ENCODE measurements around the gene MIAT. TPM values are rescaled to one million over a fixed set of nuclear protein-coding genes. Genes with fewer than 3 reads are reported as not detected.

Gene MIAT
- total and polyA plus RNA-seq, 8 donors = under 0.01 to 29.8 (median 0.41) TPM

- H3K27me3 ChIP-seq = no peaks in the 10 kb centered on the region
- no peaks in the 10 kb centered on the region for H3K4me1 ChIP-seq
- no peak for DNase-seq
- no peak overlapping the region for H3K4me3 ChIP-seq
- peaks cover 0 to 63% (median 45%) of the 10 kb centered on the region in 4 donors for H3K36me3 ChIP-seq
- TF ChIP-seq CTCF (IDR thresholded peaks at IDR 0.05) (no peak), POLR2AphosphoS5 (IDR thresholded peaks at IDR 0.05) (no peak), EP300 (IDR thresholded peaks at IDR 0.05) (no peak), POLR2A (IDR thresholded peaks at IDR 0.05) (no peak)
- 82 to 89% (median 85%) methylated on average over 2 of the region's 2 CpGs for WGBS, 5 donors
- intact Hi-C loops (cut with DNase I; ENCODE audit: low total_unique reads) = no loop called here
- peaks cover 0 to 8% (median 4%) of the 10 kb centered on the region in 4 donors for H3K9me3 ChIP-seq
- H3K27ac ChIP-seq = no peak overlapping the region
These were observed 39.8 kb downstream of the MIAT start for GRCh38 chr22:26697151-26697550.

- intact Hi-C loops (cut with DNase I; ENCODE audit: low total_unique reads) = no loop called here
- H3K27ac ChIP-seq = no peak overlapping the region
- H3K36me3 ChIP-seq = peaks cover 0 to 47% (median 33%) of the 10 kb centered on the region in 4 donors
- H3K9me3 ChIP-seq = peaks cover 0 to 8% (median 4%) of the 10 kb centered on the region in 4 donors
- H3K27me3 ChIP-seq = no peaks in the 10 kb centered on the region
- H3K4me3 ChIP-seq = no peak overlapping the region
- DNase-seq = no peak
- TF ChIP-seq POLR2AphosphoS5 (IDR thresholded peaks at IDR 0.05) (no peak), CTCF (IDR thresholded peaks at IDR 0.05) (no peak), EP300 (IDR thresholded peaks at IDR 0.05) (no peak), POLR2A (IDR thresholded peaks at IDR 0.05) (no peak)
- peaks cover 0 to 2% (median 0%) of the 10 kb centered on the region in 4 donors for H3K4me1 ChIP-seq
These were observed 43.1 kb downstream of the MIAT start for GRCh38 chr22:26700462-26700861.

- WGBS, 5 donors = 90 to 98% (median 97%) methylated on average over 4 of the region's 4 CpGs
- H3K9me3 ChIP-seq = peaks cover 0 to 8% (median 4%) of the 10 kb centered on the region in 4 donors
- no peaks in the 10 kb centered on the region for H3K27me3 ChIP-seq
- intact Hi-C loops (cut with DNase I; ENCODE audit: low total_unique reads) = no loop called here
- no peak for DNase-seq
- H3K36me3 ChIP-seq = peaks cover 0 to 43% (median 31%) of the 10 kb centered on the region in 4 donors
- TF ChIP-seq EP300 (IDR thresholded peaks at IDR 0.05) (no peak), POLR2AphosphoS5 (IDR thresholded peaks at IDR 0.05) (no peak)
- no peak overlapping the region for H3K4me3 ChIP-seq
- H3K27ac ChIP-seq = no peak overlapping the region
- H3K4me1 ChIP-seq = peaks cover 0 to 6% (median 0%) of the 10 kb centered on the region in 4 donors
These were observed 43.5 kb downstream of the MIAT start for GRCh38 chr22:26700886-26701285.

- H3K4me3 ChIP-seq = no peak overlapping the region
- peaks cover 0 to 10% (median 0%) of the 10 kb centered on the region in 4 donors for H3K4me1 ChIP-seq
- no peaks in the 10 kb centered on the region for H3K27me3 ChIP-seq
- intact Hi-C loops (cut with DNase I; ENCODE audit: low total_unique reads) = no loop called here
- H3K9me3 ChIP-seq = peaks cover 0 to 8% (median 4%) of the 10 kb centered on the region in 4 donors
- peaks cover 0 to 40% (median 29%) of the 10 kb centered on the region in 4 donors for H3K36me3 ChIP-seq
- DNase-seq = no peak
- TF ChIP-seq EP300 (IDR thresholded peaks at IDR 0.05) = no peak
- TF ChIP-seq CTCF (IDR thresholded peaks at IDR 0.05) = no peak
- TF ChIP-seq POLR2A (IDR thresholded peaks at IDR 0.05) = no peak
- H3K27ac ChIP-seq = no peak overlapping the region
- WGBS, 5 donors = 82 to 95% (median 86%) methylated on average over 1 of the region's 1 CpG
These were observed 43.9 kb downstream of the MIAT start for GRCh38 chr22:26701323-26701722.
